Stimulated activated CD4-positive, alpha-beta T cell treated with anti-CD3 and anti-CD28 coated beads, Interleukin-4, amount 100 ng/mL, for 4 hours (primary cell): ENCODE data around the gene DNAJA3.

Experiments
- DNase-seq, 2 experiments: peaks; one replicate each; pipeline ENCODE4 v3.0.0-alpha.2; 2020

Gene DNAJA3

DNA sequence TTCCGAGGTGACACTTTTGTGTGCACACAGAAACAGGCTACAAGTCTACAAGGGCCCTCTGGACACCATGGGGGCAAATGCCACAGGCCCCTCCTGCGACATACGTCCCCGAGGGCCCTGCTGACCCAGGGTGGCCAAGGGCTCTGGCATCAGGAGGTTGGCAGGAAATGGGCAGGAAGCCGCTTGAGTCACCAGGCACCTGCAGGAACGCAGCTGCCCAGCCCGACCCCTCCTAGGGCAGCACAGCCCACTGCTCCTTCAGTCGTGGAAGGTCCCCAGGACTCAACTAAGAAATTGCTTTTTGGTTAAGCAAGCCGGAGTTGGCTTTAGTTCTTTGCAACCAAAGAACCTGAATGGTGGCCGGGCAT is 17.4 kb upstream of the DNAJA3 start:
- no peak for DNase-seq

- no peak for DNase-seq
These were observed 16.4 kb upstream of the DNAJA3 start for GRCh38 chr16:4409081-4409932.

DNA sequence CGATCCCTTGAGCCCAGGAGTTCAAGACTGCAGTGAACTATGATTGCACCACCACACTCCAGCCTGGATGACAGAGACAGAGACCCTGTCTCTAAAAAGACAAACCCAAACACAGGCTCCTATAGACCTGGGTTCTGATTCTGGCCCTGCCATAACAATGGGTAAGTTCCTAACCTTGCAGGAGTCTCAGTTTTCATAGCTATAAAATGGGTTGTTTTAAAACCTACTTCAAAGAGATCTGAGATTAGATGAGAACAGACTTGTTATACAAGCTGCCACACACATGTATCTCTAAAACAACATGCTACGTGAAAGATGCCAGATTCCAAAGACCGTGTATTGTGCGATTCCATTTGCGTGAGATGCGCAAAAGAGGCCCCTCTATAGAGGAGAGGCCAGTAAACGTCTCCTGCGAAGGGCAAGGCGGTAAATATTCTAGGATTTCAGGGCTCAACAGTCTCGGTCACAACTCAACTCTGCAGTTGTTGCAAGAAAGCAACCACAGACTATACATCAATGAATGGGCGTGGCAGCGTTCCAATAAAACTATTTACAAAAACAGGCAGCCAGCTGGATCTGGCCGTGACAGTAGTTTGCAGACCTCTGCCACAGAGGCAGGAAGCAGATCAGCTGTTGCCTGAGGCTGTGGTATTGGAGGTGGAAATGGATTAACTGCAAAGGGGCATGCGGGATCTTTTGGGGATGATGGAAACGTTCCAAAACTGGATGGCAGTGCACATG is 15.2 kb upstream of the DNAJA3 start:
- DNase-seq = no peak

DNA sequence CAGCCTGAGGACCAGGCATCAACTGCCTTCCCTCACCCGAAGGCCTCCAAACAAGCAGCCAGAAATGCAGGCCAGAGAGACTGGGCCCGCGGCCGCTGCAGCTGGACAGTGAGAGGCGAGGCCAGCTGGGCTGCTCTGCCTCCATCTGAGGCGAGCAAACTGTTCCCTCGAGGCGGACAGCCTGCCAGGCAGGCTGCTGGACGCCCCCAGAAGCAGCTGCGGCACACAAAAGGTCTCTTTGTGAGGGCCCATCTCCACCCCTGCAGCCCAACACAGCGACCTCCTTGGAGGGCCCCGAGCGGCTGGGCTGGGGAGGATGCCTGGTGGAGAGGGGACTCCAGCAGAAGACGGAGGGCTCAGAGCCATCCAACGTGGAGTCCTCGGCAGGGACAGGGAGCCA is 14.0 kb upstream of the DNAJA3 start:
- DNase-seq = no peak

GRCh38 chr16:4412159-4412558 is 13.5 kb upstream of the DNAJA3 start:
- no peak for DNase-seq

DNA sequence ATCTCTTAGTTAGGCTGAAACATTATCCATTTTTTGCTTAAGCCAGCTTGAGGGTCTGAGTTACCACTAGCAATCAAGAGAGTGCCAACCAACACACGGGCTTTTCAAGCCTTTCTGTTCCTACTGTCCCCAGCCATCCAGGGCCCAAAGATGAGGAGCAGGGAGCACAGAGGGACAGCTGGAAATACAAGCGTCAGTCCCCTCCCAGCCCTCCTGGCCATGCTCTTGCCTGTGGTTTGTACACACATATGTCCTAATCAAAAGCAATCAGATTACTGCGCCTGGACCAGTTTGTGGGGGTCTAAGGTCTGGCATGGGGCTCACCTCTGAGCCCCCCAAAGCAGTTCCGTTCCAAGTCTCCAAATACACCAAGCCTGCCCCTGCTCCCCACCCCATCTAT is 12.8 kb upstream of the DNAJA3 start:
- DNase-seq = no peak

GRCh38 chr16:4414187-4414917 is 11.3 kb upstream of the DNAJA3 start:
- DNase-seq = peak; percentile 59 to 83

DNA sequence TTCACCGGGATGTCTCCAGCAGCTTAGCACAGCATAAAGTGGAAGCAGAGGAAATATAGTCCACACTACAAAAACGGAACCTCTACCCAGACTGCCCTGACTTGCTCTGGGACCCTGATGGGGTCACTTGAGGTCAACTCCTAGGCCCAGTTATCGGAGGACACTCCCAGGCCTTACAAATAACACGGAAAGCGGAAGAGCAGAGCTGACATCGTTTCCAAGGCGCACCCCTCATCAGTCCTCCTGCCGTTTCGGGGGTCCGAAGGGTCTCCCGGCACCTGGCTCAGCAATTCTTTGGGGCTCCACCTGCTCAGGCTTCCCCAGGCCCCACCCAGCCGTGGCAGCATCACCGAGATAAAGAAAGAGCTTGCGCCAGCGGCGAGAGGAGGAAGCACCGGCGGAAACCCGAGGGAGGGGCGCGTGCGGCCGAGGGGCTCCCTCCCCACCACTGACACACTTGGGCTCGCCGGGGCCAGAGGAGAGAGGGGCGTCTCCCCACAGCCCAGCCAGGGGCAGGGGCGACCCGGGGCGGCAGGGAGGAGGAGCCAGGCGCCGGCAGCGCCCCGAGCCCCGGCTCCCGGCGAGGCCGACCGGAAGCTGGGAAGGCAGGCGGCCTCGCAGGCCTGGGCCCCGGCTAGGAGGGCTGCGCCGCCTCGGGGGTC is 10.0 kb upstream of the DNAJA3 start:
- DNase-seq = peak; percentile 48

DNA sequence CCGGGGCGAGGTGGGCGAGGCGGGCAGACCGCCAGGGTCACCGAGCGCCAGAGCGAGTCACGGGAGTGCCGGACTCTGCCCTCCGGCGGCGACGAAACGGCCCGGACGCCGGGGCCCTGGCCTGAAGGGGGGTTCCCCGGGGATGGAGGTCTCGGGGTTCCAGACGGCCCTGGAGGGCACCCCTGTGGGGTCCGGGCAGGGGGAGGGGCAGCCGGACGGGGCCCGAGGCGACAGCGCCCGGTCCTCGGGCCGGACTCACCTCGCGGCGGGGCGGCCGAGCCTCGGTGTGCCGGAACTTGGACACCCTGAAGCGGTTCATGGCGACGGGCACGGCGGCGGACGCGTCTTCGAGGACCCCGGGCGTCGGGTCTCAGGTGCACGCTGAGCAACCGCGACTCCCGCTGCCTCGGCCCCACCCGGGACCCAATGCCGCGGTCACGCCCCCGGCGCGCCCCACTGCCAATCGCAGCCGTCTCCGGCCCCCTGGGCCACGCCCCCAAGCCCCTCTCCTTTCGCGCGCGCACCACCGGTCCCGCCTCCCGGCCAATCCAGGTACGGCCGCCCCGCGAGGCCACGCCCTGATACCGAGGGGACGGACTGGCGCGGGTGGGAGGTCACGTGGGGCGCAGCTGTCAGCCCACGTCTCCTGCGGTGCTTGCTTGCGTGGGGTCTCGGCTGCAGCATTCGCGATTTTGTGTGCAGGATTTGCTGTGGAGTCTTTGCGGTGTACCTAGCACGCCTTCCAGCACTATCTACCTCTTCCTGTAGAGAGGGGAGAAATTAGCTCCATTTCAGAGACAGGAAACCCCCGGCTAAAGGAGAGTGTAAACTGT is 9.3 kb upstream of the DNAJA3 start, which contains the start of gene CORO7:
TSS of gene CORO7 (minus strand) at position 397 of the 833 bp plus-strand sequence. CDS start at position 319, 78 bp downstream.
- DNase-seq = peak; percentile 99

DNA sequence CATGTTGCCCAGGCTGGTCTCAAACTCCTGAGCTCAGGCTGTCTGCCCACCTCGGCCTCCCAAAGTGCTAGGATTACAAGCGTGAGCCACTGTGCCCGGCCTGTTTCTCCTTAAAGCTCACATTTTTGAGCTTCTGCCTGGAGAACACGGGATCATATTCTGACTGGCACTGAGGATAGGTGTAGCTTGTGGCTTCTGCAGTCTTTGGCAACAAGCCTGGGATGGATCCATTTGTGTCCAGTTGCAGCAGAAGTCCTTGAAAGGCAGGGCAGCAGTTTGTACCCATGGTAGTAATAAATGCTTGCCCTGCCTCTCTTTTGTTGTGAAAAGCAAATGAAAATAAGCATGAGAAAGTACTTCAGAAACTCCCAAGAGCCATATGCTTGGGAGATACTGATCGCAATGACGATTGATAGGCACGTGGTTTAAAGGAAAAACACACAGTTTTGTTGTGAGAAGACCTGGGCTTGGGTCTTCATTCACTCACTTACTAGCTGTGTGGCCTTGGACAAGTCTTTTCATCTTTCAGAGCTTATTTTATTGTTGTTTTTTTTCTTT is 6.2 kb upstream of the DNAJA3 start:
- DNase-seq = no peak

GRCh38 chr16:4420505-4421105 is 5.1 kb upstream of the DNAJA3 start:
- DNase-seq = no peak

GRCh38 chr16:4426021-4426684 is 485 bp downstream of the DNAJA3 start:
- DNase-seq = no peak

GRCh38 chr16:4426722-4427372 is 1.2 kb downstream of the DNAJA3 start:
- no peak for DNase-seq

DNA sequence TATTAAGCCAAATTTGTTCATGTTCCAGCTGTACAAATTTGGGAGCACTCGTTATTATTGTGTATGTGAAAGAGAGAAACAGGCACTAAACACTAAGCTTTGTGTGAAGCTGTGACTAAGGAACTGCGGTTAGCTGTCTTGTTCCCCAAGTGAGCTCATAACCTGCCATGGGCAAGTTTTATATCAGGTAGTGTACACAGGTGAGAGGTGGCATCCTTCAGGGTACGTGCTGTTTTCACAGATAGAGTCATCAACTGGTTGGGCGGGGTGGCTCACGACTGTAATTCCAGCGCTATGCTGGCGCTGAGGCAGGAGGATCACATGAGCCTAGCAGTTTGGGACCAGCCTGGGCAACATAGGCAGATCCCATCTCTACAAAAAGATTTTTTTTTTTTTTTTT is 2.8 kb downstream of the DNAJA3 start:
- DNase-seq = no peak

DNA sequence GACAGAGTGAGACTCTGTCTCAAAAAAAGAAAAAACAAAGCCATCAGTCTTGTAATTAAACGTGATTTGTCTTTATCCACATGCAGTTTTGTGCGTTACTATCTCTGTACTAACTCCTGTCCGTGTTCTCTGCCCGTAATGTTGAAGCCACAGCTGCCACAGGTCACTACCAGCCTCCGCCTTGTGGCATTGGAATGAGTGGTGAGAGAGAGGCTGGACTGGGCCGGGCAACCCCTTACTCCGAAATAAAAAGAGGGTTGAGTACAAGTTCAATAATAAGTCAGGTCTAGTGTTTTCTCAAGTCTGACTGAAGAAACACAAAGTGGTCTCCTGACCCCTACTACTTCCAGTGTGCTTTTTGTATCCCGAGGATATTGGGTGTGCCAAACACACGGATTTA is 5.4 kb downstream of the DNAJA3 start:
- DNase-seq = no peak

GRCh38 chr16:4433228-4433627 is 7.6 kb downstream of the DNAJA3 start:
- no peak for DNase-seq

- DNase-seq = no peak
These were observed 8.5 kb downstream of the DNAJA3 start for GRCh38 chr16:4433914-4434787.

DNA sequence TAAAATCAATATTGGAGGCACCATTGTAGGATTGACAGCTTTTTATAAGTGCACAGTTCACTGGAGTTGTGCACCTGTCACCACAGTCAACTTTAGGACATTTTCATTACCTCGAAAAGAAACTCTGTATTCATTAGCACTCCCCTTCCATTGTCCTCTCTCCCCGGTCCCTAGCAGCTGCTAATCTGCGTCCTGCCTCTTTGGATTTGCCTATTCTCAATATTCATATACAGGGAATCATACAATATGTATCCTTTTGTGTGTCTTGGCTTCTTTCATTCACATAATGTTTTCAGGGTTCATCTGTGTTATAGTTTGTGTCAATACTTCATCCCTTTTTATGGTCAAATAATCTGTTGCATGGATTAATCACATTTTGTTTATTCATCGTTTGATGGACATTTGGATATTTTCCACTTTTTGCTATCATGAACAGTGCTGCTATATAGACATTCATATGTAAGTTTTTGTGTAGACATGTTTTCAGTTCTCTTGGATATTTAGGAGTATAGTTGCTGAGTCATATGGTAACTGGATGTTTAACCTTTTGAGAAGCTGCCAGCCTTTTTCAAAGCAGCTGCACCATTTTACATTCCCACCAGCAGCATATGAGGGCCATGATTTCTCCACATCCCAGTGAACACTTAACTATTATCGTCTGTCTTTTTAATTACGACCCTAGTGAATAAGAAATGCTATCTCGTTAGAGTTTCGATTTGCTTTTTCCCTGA is 9.8 kb downstream of the DNAJA3 start:
- no peak for DNase-seq
